Jurkat, Clone E6-1 (cell line): ENCODE data around the gene SLC7A8.
"Not testable (repeated sequence)": the region's sequence is repeated elsewhere in the genome, so short reads cannot be mapped to it uniquely, and the experiment has no call there.

Source experiments
- DNase-seq: peaks from one replicate; pipeline ENCODE4 v3.0.0-alpha.2; 2011; ENCODE audit warnings: low read depth, low spot score
- H3K4me3 ChIP-seq: 2 replicates; pipeline ENCODE4 v1.5.1; 2011; ENCODE audit warnings: mild to moderate bottlenecking, low read length, control low read depth, moderate library complexity

Gene SLC7A8

DNA sequence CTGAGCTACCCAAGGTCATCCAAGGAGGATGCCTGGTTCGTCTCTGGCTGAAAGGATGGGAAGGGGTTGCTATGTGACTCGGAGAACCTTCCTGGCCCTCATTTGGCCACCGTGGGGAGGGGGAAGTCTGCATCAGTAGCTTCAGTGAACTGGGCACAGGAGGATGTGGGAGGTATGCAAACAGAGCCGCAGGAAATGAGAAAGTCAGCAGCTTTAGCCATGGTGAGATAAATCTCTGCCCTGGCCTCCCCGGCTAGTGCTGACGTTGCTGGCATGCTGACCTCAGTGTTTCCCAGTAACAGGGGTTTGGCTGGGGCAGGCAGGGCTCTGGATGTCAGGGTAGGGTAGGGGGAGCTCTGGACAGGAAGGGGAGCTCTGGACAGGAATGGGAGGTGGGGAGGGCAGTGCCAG, 62.1 kb downstream of the SLC7A8 start:
- no peak overlapping the region for H3K4me3 ChIP-seq
- DNase-seq, result no peak

DNA sequence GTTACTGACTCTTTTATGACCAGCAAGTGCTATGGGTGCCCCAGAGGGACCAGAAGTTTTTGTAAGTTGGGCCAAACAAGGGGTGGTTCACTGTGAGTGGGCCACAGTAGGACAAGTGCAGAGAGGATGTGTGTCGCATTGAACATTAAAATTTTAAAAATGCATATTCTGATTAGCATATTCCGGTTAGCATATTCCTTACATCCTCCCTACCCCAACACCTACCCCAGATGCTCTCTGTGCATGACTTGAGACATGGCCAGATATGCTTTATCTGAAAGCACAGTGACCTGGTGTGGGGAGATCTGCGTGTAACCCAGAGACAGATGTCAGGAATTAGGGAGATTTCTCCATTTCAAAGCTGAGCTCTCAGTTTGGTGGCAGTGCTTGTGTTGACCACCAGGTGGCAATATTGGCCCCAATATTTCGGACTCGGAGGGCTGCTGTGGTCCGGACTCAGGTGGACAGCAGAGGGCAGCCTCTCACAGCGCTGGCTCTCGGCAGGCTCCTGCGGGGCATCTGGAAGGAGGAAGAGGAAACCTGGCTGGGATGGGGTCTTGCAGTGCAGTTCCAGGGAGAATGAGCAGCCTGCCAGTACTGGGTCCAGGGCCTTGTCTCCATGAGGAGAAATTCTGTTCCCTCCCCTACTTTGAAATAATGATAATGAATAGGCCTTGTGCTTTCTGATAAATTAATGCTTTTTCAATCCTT, 62.8 kb downstream of the SLC7A8 start:
- H3K4me3 ChIP-seq, result peak overlapping the region; percentile 51
- peak; percentile 76 for DNase-seq

GRCh38 chr14:23119363-23120327, 63.8 kb downstream of the SLC7A8 start:
- H3K4me3 ChIP-seq, result peak overlapping the region; percentile 51
- DNase-seq, result peak; percentile 83

DNA sequence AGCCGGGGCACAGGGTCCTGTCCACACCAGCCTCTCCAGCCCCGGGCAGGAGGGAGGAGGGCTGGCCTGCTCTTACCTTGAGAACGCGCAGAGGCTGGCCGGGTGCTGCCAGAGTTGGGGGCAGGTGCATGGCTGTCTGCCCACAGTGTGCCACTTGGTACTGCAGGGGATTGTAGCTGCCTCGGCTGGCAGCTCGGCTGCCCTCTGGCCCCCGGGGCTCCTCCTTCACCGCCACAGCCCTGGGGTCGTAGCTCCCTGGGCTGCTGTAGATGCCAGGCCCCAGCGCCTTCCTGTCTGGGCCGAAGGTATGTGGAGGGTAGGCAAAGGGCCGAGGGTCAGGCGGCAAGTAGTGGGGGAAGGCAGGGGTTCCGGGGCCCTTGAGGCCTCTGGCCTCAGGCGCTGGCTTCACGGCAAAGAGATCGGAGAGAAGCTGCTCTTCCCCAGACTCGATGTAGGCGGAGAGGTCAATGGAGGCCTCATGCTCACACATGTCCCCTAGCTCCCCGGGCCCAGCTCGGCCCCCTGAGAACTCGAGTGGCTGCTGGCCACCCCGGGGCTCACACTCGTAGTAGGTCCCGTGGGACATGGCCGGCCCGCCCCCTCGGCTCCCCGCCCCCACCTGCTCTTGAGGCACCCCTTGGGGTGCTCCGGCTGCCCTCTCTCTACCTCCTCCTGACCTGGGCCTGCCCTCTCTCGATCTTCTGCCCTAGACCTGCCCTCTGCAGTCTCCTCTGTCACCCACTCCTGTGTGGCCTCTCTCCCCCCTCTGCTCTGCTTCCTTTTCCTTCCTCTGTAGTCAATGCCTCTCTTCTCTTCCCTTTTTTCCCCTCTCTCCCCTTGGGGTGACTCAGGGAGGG, 64.7 kb downstream of the SLC7A8 start, which contains the start of gene CEBPE:
Gene CEBPE, minus strand, starts transcription at position 750 of the 857 bp plus-strand sequence. Its CDS starts 164 bp downstream, at position 586.
- H3K4me3 ChIP-seq, result peak within 1 kb of the TSS; percentile 51
- no peak for DNase-seq

GRCh38 chr14:23117371-23118020, 66.0 kb downstream of the SLC7A8 start:
- peak overlapping the region; percentile 31; the same call in 1 of the 2 replicates for H3K4me3 ChIP-seq
- no peak for DNase-seq

DNA sequence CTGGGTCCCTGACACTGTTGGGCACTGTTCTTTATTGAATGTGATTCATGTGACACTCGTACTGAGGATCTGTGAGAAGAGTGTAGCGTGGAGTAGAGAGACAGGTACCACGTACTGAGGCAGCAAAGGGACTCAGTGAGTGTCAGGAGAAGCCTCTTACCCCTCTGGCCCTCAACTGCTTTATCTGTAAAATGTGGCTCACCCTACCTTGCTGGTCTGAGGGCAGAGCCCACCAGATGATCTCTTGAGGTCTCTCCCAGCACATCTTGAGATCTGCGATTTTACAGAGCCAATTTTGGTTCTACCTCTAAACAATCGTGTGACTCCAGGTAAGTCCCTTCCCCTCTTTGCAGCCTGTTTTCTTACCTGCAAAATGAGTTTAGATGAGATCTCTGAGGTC, 67.5 kb downstream of the SLC7A8 start:
- no peak for DNase-seq
- no peak overlapping the region for H3K4me3 ChIP-seq

DNA sequence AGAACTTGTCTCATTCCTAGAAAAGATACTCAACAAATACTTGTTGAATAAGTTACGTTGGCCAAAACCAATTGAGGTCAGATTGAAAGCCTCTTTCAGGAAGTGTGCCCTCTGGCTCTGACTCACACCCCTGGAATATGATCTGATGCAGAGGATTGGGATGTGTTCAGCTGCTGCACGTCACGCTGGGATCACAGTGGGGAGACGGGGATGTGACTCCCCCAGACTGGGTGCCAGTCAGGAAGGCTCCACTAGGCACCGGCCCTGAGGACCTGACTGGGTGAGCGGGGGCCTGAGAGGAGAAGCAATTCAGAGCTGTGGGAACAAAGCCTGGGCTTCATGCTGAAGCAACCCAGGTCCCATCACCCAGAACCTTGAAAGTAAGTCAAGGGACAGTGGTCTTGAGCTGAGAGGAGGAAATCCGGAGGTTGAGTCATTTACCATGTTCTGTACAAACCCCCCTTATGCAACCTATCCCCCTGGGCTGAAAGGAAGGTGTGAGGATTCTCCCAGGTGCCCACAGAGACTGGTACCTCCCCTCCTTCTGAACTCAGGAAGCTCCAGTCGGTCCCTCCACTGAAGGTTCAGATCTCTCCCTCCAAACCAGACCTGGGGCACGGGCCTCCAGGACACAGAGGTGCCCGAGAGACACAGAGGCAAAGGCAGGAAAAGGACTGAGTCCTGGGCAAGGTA, 68.3 kb downstream of the SLC7A8 start:
- DNase-seq, result no peak
- H3K4me3 ChIP-seq, result no peak overlapping the region

GRCh38 chr14:23114669-23115038, 68.8 kb downstream of the SLC7A8 start:
- H3K4me3 ChIP-seq, result no peak overlapping the region
- no peak for DNase-seq

DNA sequence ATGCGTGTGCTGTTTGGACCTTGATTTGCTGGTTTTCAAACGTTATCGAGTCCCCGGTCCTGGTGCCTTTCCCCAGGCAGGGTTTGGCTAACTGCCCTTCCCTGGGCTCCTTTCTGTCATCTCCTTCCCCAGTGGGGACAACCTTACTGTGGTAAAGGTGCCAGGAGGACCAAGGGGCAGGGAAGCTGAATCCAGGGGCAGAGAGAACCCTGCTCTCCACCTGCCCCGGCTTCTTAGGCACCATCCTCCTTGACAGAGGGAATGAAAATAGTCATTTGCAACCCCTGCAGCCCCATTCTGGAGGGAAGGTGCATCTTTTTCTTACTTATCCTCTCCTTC, 69.4 kb downstream of the SLC7A8 start:
- no peak overlapping the region for H3K4me3 ChIP-seq
- no peak for DNase-seq

GRCh38 chr14:23113431-23114119, 69.9 kb downstream of the SLC7A8 start:
- DNase-seq, result no peak

GRCh38 chr14:23112359-23113178, 70.9 kb downstream of the SLC7A8 start:
- peak; percentile 95 for DNase-seq
- H3K4me3 ChIP-seq, result peak overlapping the region; percentile 40

More at GRCh38 chr14:23113431-23114119, 69.9 kb downstream of the SLC7A8 start:
- peak overlapping the region; percentile 40 for H3K4me3 ChIP-seq

GRCh38 chr14:23110579-23111365, 72.7 kb downstream of the SLC7A8 start:
- H3K4me3 ChIP-seq, result peak overlapping the region; percentile 8
- DNase-seq, result peak; percentile 86

DNA sequence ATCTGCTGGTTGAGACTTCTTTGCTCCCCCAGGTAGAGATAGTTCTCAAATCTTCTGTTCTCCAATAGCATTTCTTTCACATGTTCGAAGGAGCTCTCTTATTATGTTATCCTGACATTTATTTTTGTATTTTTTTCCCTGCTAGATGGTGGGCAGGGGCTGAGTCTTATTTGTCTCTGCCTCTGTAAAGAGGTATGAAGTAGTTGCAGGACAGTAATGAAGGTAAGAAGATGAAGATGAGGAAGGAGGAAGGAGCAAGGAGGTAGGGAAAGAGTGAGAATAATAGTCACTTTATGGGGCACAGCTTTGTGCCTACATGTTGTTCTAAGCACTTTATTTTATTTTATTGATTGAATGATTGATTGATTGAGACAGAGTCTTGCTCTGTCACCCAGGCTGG, 73.7 kb downstream of the SLC7A8 start:
- no peak overlapping the region for H3K4me3 ChIP-seq
- DNase-seq, result no peak

- DNase-seq, H3K4me3 ChIP-seq: not testable (repeated sequence)
These were observed 75.3 kb downstream of the SLC7A8 start for GRCh38 chr14:23108169-23108568.

GRCh38 chr14:23107620-23108019, 75.8 kb downstream of the SLC7A8 start:
- not testable (repeated sequence) for H3K4me3 ChIP-seq, DNase-seq

GRCh38 chr14:23106747-23107045, 76.8 kb downstream of the SLC7A8 start:
- H3K4me3 ChIP-seq, result no peak overlapping the region
- no peak for DNase-seq
